Measurements from ENCODE around the gene MORN5.

MORN5 gene

GRCh38 chr9:122232796-122233306 is 73.1 kb downstream of the MORN5 start:
- no peak for DNase-seq (ENCODE audit: low spot score)

GRCh38 chr9:122234022-122234748 is 74.5 kb downstream of the MORN5 start:
- DNase-seq (ENCODE audit: low spot score), result no peak

- no peak for DNase-seq (ENCODE audit: low spot score)
These were observed 77.0 kb downstream of the MORN5 start for GRCh38 chr9:122236681-122237080.

GRCh38 chr9:122239722-122240121 is 80.0 kb downstream of the MORN5 start:
- DNase-seq (ENCODE audit: low spot score), result peak; percentile 29

GRCh38 chr9:122244349-122244748 is 84.6 kb downstream of the MORN5 start:
- no peak for DNase-seq (ENCODE audit: low spot score)

GRCh38 chr9:122246666-122247065 is 87.0 kb downstream of the MORN5 start:
- DNase-seq (ENCODE audit: low spot score), result no peak

GRCh38 chr9:122248448-122248865 is 88.7 kb downstream of the MORN5 start:
- no peak for DNase-seq (ENCODE audit: low spot score)

Data from cerebellar cortex (tissue), 1 donor.